ENCODE data around the gene SRSF6. TPM values are rescaled to one million over a fixed set of nuclear protein-coding genes. Genes with fewer than 3 reads are reported as not detected.
"Not testable (repeated sequence)": the region's sequence is repeated elsewhere in the genome, so short reads cannot be mapped to it uniquely, and the experiment has no call there.

The SRSF6 gene
- total RNA-seq, 1 donor from 2014 or later, result 298 TPM

GRCh38 chr20:43452404-43453126 is 5.1 kb upstream of the SRSF6 start:
- Mint-ChIP-seq H3K4me3 (no peak overlapping the region), H3K27me3 (ENCODE audit: low read depth) (peaks cover 41% of the 10 kb centered on the region), H3K36me3 (no peaks in the 10 kb centered on the region), H3K27ac (no peak overlapping the region), H3K4me1 (peaks cover 3% of the 10 kb centered on the region), H3K9me3 (no peaks in the 10 kb centered on the region)
- DNase-seq (ENCODE audit: low spot score in 2 of 2, unreplicated experiment in 2 of 2), result no peak
- TF ChIP-seq CTCF (IDR thresholded peaks at IDR 0.05; ENCODE audit: unreplicated experiment), result no peak

GRCh38 chr20:43456252-43456651 is 1.4 kb upstream of the SRSF6 start:
- H3K27ac Mint-ChIP-seq; H3K9me3 Mint-ChIP-seq; DNase-seq (ENCODE audit: low spot score in 2 of 2, unreplicated experiment in 2 of 2): not testable (repeated sequence)
- Mint-ChIP-seq H3K27me3 (ENCODE audit: low read depth) (peaks cover 23% of the 10 kb centered on the region), H3K4me1 (peaks cover 23% of the 10 kb centered on the region), H3K36me3 (peaks cover 17% of the 10 kb centered on the region), H3K4me3 (peak overlapping the region; percentile 88)

- peaks cover 23% of the 10 kb centered on the region for H3K36me3 Mint-ChIP-seq
- H3K27ac Mint-ChIP-seq, result peak overlapping the region; percentile 100
- peaks cover 27% of the 10 kb centered on the region for H3K4me1 Mint-ChIP-seq
- H3K9me3 Mint-ChIP-seq, result no peaks in the 10 kb centered on the region
- TF ChIP-seq CTCF (IDR thresholded peaks at IDR 0.05; ENCODE audit: unreplicated experiment), result no peak
- H3K4me3 Mint-ChIP-seq, result peak overlapping the region; percentile 88
- peaks cover 18% of the 10 kb centered on the region for H3K27me3 Mint-ChIP-seq (ENCODE audit: low read depth)
- DNase-seq (ENCODE audit: low spot score in 2 of 2, unreplicated experiment in 2 of 2), result peak; percentile 74 to 86
These were observed 672 bp upstream of the SRSF6 start for GRCh38 chr20:43456809-43457639.

- Mint-ChIP-seq H3K4me1 (peaks cover 29% of the 10 kb centered on the region), H3K27ac (peak overlapping the region; percentile 87), H3K9me3 (no peaks in the 10 kb centered on the region), H3K4me3 (peak overlapping the region; percentile 88), H3K27me3 (ENCODE audit: low read depth) (peaks cover 14% of the 10 kb centered on the region), H3K36me3 (peaks cover 30% of the 10 kb centered on the region)
- peak in 1 of 2 experiments; percentile 61 for DNase-seq (ENCODE audit: low spot score in 2 of 2, unreplicated experiment in 2 of 2)
- no peak for TF ChIP-seq CTCF (IDR thresholded peaks at IDR 0.05; ENCODE audit: unreplicated experiment)
These were observed 777 bp downstream of the SRSF6 start for GRCh38 chr20:43458422-43458924.

GRCh38 chr20:43459022-43459942 is 1.6 kb downstream of the SRSF6 start:
- Mint-ChIP-seq H3K4me1 (peaks cover 29% of the 10 kb centered on the region), H3K27ac (peak overlapping the region; percentile 47), H3K36me3 (peaks cover 37% of the 10 kb centered on the region), H3K4me3 (peak overlapping the region; percentile 88), H3K27me3 (ENCODE audit: low read depth) (peaks cover 7% of the 10 kb centered on the region), H3K9me3 (no peaks in the 10 kb centered on the region)
- DNase-seq (ENCODE audit: low spot score in 2 of 2, unreplicated experiment in 2 of 2), result no peak
- no peak for TF ChIP-seq CTCF (IDR thresholded peaks at IDR 0.05; ENCODE audit: unreplicated experiment)

Data from mesothelial cell of epicardium (in vitro differentiated cells).